Fibroblast of lung (primary cell): ENCODE results near the gene TRIM41.

Source experiments
- EZH2 ChIP-seq: IDR thresholded peaks from 2 replicates; pipeline ENCODE4 v1.5.1; 2012; ENCODE audit warnings: low read length, control low read depth, mild to moderate bottlenecking; ENCODE audit errors: missing control alignments
- TF ChIP-seq, protein P1 (sequence below), 2 donors: IDR thresholded peaks in 1 of 2; conservative IDR thresholded peaks in 1 of 2; 1 replicate in 1 of 2; 2 replicates in 1 of 2; pipeline ENCODE4 v1.5.1; 2011 to 2012; ENCODE audit warnings: low read length in 2 of 2, control low read depth in 1 of 2, inconsistent platforms in 1 of 2, low read depth in 1 of 2, mild to moderate bottlenecking in 1 of 2

DNA sequence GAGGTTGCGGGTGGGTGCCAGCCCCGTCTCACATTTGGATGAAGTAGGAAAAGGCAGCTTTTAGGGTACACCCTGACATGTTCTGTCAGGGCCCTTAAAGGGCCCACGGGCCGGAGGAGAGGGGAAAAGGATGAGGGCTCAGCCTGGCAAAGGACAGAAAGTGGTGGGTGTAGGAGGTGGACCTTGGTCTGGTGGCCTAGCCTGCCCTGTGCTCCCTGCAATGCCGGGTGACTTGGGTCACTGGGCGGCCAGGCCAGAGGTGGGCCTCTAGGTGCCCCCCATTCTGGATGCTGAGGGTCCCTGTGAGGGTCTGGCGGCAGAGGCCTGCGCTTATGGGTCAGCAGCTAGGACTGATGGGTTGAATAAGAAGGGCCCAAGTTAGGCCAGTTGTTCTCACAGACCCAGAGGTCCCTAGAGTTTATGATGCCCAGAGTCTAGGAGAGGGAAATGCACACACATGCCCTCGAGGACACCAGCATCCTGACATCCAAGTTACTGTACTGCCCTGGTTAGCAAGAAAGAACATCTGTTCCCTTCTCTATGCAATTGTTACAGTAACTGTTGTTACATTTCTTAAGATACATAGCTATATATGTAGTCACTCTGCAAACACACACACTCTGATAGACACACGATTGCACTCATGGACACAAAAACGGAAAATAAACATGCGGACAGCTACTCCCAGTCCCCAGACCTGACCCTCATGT, 30.6 kb upstream of the TRIM41 start:
- TF ChIP-seq, protein P1, sequence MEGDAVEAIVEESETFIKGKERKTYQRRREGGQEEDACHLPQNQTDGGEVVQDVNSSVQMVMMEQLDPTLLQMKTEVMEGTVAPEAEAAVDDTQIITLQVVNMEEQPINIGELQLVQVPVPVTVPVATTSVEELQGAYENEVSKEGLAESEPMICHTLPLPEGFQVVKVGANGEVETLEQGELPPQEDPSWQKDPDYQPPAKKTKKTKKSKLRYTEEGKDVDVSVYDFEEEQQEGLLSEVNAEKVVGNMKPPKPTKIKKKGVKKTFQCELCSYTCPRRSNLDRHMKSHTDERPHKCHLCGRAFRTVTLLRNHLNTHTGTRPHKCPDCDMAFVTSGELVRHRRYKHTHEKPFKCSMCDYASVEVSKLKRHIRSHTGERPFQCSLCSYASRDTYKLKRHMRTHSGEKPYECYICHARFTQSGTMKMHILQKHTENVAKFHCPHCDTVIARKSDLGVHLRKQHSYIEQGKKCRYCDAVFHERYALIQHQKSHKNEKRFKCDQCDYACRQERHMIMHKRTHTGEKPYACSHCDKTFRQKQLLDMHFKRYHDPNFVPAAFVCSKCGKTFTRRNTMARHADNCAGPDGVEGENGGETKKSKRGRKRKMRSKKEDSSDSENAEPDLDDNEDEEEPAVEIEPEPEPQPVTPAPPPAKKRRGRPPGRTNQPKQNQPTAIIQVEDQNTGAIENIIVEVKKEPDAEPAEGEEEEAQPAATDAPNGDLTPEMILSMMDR (conservative IDR thresholded peaks at IDR 0.05 in 1 of 2, IDR thresholded peaks at IDR 0.05 in 1 of 2; ENCODE audit: low read depth in 1 of 2, low read length in 2 of 2): no peak
- no peak for TF ChIP-seq EZH2
